Breast epithelium (tissue), 4 donors: ENCODE measurements around the gene AACS. TPM values are rescaled to one million over a fixed set of nuclear protein-coding genes. Genes with fewer than 3 reads are reported as not detected.

Experiments used
- DNase-seq, 2 donors: peaks; one replicate each; pipeline ENCODE4 v3.0.0-alpha.2; 2019; ENCODE audit warnings: low spot score in 2 of 2
- H3K27ac ChIP-seq, 2 donors: fragments of 200-600 bp; sonication (generic) in 1 of 2; one replicate each; pipeline ENCODE4 v1.5.1; 2016 to 2019; ENCODE audit warnings: mild to moderate bottlenecking in 1 of 2
- H3K27me3 ChIP-seq, 2 donors: fragments of 200-600 bp; sonication (generic) in 1 of 2; one replicate each; pipeline versions ENCODE4 v1.5.1 to v1.6.0; 2017 to 2019; ENCODE audit warnings: control low read depth in 1 of 2, mild to moderate bottlenecking in 1 of 2
- H3K36me3 ChIP-seq: fragments of 200-600 bp; one replicate; pipeline ENCODE4 v1.5.1; 2019
- H3K4me1 ChIP-seq, 2 donors: fragments of 200-600 bp; sonication (generic); one replicate each; pipeline ENCODE4 v1.5.1; 2016 to 2019; ENCODE audit warnings: control low read depth in 1 of 2
- H3K4me3 ChIP-seq, 3 donors: fragments of 200-600 bp; sonication (generic); 1 replicate in 2 of 3; 2 replicates in 1 of 3; pipeline ENCODE4 v1.5.1; 2016 to 2019; ENCODE audit warnings: mild to moderate bottlenecking in 3 of 3, moderate library complexity in 2 of 3
- H3K9me3 ChIP-seq, 2 donors: fragments of 200-600 bp; sonication (generic) in 1 of 2; one replicate each; pipeline ENCODE4 v1.5.1; 2016 to 2019; ENCODE audit warnings: control low read depth in 1 of 2
- CTCF ChIP-seq, 3 donors: fragments of 450-650 bp; IDR thresholded peaks; one replicate each; pipeline ENCODE4 v1.5.1; 2016 to 2017; ENCODE audit warnings: antibody characterized with exemption in 3 of 3, mild to moderate bottlenecking in 3 of 3, moderate library complexity in 3 of 3
- POLR2A ChIP-seq: fragments of 450-650 bp; IDR thresholded peaks from one replicate; pipeline ENCODE4 v1.6.1; 2016; ENCODE audit warnings: antibody characterized with exemption, mild to moderate bottlenecking, moderate library complexity
- POLR2AphosphoS5 ChIP-seq, 3 donors: sonication (generic); formaldehyde crosslinking; IDR thresholded peaks; one replicate each; pipeline ENCODE4 v1.6.1; 2017; ENCODE audit warnings: antibody characterized with exemption in 3 of 3
- intact Hi-C: fragments of 100-400 bp; cut with DNase I; formaldehyde crosslinking; loops from one replicate; pipeline ENCODE4 v1.15.1; 2023; ENCODE audit warnings: low total_unique reads
- total RNA-seq, 3 donors: library from RNA; depleted of rRNA; stranded (reverse); fragments of >200 nt; gene quantifications; one replicate each; pipeline ENCODE4 v1.1.0, GENCODE V29; 2016

Gene AACS
- total RNA-seq, 3 donors from 2014 or later, result 28.8 to 79.0 (median 33.7) TPM

GRCh38 chr12:125021771-125022170 lies 43.5 kb upstream of the AACS start:
- Histone ChIP-seq H3K27ac (no peak overlapping the region), H3K4me1 (no peaks in the 10 kb centered on the region), H3K27me3 (no peaks in the 10 kb centered on the region), H3K9me3 (peaks cover 0 to 4% of the 10 kb centered on the region in 2 donors), H3K36me3 (no peaks in the 10 kb centered on the region), H3K4me3 (no peak overlapping the region)
- TF ChIP-seq CTCF (IDR thresholded peaks at IDR 0.05), result no peak
- no peak for TF ChIP-seq POLR2A
- no peak for TF ChIP-seq POLR2AphosphoS5 (IDR thresholded peaks at IDR 0.05)
- DNase-seq, result no peak
- intact Hi-C loops, result no loop called here

GRCh38 chr12:125023065-125023464 lies 42.2 kb upstream of the AACS start:
- Histone ChIP-seq H3K27me3 (no peaks in the 10 kb centered on the region), H3K4me3 (no peak overlapping the region), H3K27ac (no peak overlapping the region), H3K9me3 (peaks cover 0 to 4% of the 10 kb centered on the region in 2 donors), H3K4me1 (no peaks in the 10 kb centered on the region), H3K36me3 (no peaks in the 10 kb centered on the region)
- TF ChIP-seq CTCF (IDR thresholded peaks at IDR 0.05), result no peak
- no peak for TF ChIP-seq POLR2A
- no peak for TF ChIP-seq POLR2AphosphoS5 (IDR thresholded peaks at IDR 0.05)
- intact Hi-C loops, result no loop called here
- no peak for DNase-seq

- Histone ChIP-seq H3K4me1 (no peaks in the 10 kb centered on the region), H3K36me3 (no peaks in the 10 kb centered on the region), H3K27ac (no peak overlapping the region), H3K27me3 (no peaks in the 10 kb centered on the region), H3K4me3 (no peak overlapping the region), H3K9me3 (peaks cover 0 to 4% of the 10 kb centered on the region in 2 donors)
- intact Hi-C loops, result no loop called here
- TF ChIP-seq CTCF (IDR thresholded peaks at IDR 0.05), result no peak
- TF ChIP-seq POLR2A, result no peak
- no peak for TF ChIP-seq POLR2AphosphoS5 (IDR thresholded peaks at IDR 0.05)
- DNase-seq, result no peak
Observed at GRCh38 chr12:125024949-125025563, 40.2 kb upstream of the AACS start.

- Histone ChIP-seq H3K36me3 (no peaks in the 10 kb centered on the region), H3K27ac (no peak overlapping the region), H3K4me1 (no peaks in the 10 kb centered on the region), H3K4me3 (no peak overlapping the region), H3K27me3 (no peaks in the 10 kb centered on the region), H3K9me3 (peaks cover 0 to 4% of the 10 kb centered on the region in 2 donors)
- TF ChIP-seq POLR2AphosphoS5 (IDR thresholded peaks at IDR 0.05) (no peak), POLR2A (no peak), CTCF (IDR thresholded peaks at IDR 0.05) (no peak)
- intact Hi-C loops, result no loop called here
- DNase-seq, result no peak
Observed at GRCh38 chr12:125025606-125026235, 39.5 kb upstream of the AACS start.

GRCh38 chr12:125028106-125028505 lies 37.1 kb upstream of the AACS start:
- no peak overlapping the region for H3K4me3 ChIP-seq
- H3K27me3 ChIP-seq, result no peaks in the 10 kb centered on the region
- no peak for TF ChIP-seq POLR2AphosphoS5 (IDR thresholded peaks at IDR 0.05)
- no peak for TF ChIP-seq CTCF (IDR thresholded peaks at IDR 0.05)
- no peak for TF ChIP-seq POLR2A
- DNase-seq, result no peak
- peaks cover 0 to 3% of the 10 kb centered on the region in 2 donors for H3K9me3 ChIP-seq
- H3K36me3 ChIP-seq, result no peaks in the 10 kb centered on the region
- H3K27ac ChIP-seq, result no peak overlapping the region
- intact Hi-C loops, result no loop called here
- H3K4me1 ChIP-seq, result no peaks in the 10 kb centered on the region
